Prostate gland (tissue), 2 donors: ENCODE measurements around the gene TKFC.

Experiments
- CTCF ChIP-seq, 4 experiments: fragments of 200-600 bp in 2 of 4; fragments of 450-650 bp in 2 of 4; sonication (generic) in 2 of 4; IDR thresholded peaks; 1 replicate in 3 of 4; 2 replicates in 1 of 4; pipeline ENCODE4 v1.5.1; 2016 to 2019; ENCODE audit warnings: antibody characterized with exemption in 4 of 4, mild to moderate bottlenecking in 2 of 4, moderate library complexity in 2 of 4
- POLR2A ChIP-seq: fragments of 450-650 bp; IDR thresholded peaks from one replicate; pipeline ENCODE4 v1.6.1; 2016; ENCODE audit warnings: antibody characterized with exemption, mild to moderate bottlenecking

GRCh38 chr11:61302550-61302949, 30.5 kb upstream of the TKFC start:
- TF ChIP-seq CTCF (IDR thresholded peaks at IDR 0.05) (no peak), POLR2A (no peak)
